K562 (cell line): ENCODE measurements around the gene E2F2. TPM values are rescaled to one million over a fixed set of nuclear protein-coding genes. Genes with fewer than 3 reads are reported as not detected.
A peak's percentile ranks its signal among the peaks of the same experiment; 100 is the strongest.

Experiments
- AFF1 ChIP-seq, 2 experiments: fragments of 450-650 bp; IDR thresholded peaks; 2 replicates each; pipeline ENCODE4 v1.6.1; 2018; ENCODE audit warnings: mild to moderate bottlenecking in 2 of 2, low read depth in 1 of 2; ENCODE audit not compliant: partially characterized antibody in 2 of 2
- ARID2 ChIP-seq: fragments of 450-650 bp; IDR thresholded peaks from 2 replicates; pipeline ENCODE4 v1.6.1; 2017; ENCODE audit warnings: antibody characterized with exemption, mild to moderate bottlenecking
- CEBPB ChIP-seq: fragments of 450-650 bp; IDR thresholded peaks from 2 replicates; pipeline ENCODE4 v1.6.1; 2016; ENCODE audit warnings: missing genetic modification characterization, missing compliant biosample characterization
- CREB5 ChIP-seq: fragments of 250-450 bp; sonication (Bioruptor Pico); IDR thresholded peaks from 2 replicates; pipeline ENCODE4 v1.5.0; 2020; ENCODE audit warnings: mild to moderate bottlenecking
- EP300 ChIP-seq: IDR thresholded peaks from 2 replicates; pipeline ENCODE4 v1.6.1; 2012; ENCODE audit warnings: low read length, improper control_type of control experiment
- ETS1 ChIP-seq: conservative IDR thresholded peaks from 2 replicates; pipeline ENCODE4 v1.6.1; 2011; ENCODE audit warnings: low read depth, mild to moderate bottlenecking, low read length; ENCODE audit not compliant: control insufficient read depth
- FIP1L1 ChIP-seq: fragments of 200-400 bp; formaldehyde crosslinking; IDR thresholded peaks from 2 replicates; pipeline ENCODE4 v1.6.1; 2018; ENCODE audit warnings: mild to moderate bottlenecking, low read depth, low read length; ENCODE audit not compliant: poor library complexity, severe bottlenecking
- JUN ChIP-seq, 2 experiments: sonication (generic) in 1 of 2; formaldehyde crosslinking in 1 of 2; IDR thresholded peaks; 2 replicates each; pipeline versions ENCODE4 v1.6.1 to v1.8.0; 2012 to 2022; ENCODE audit warnings: borderline replicate concordance in 2 of 2, mild to moderate bottlenecking in 2 of 2, improper control_type of control experiment in 1 of 2, low read depth in 1 of 2, low read length in 1 of 2, missing genetic modification reagents in 1 of 2
- KLF13 ChIP-seq: fragments of 450-650 bp; IDR thresholded peaks from 2 replicates; pipeline ENCODE4 v1.6.1; 2016; ENCODE audit warnings: missing genetic modification characterization, low read depth, mild to moderate bottlenecking, missing compliant biosample characterization, moderate library complexity, borderline replicate concordance
- KLF16 ChIP-seq: IDR thresholded peaks from 2 replicates; pipeline ENCODE4 v1.6.1; 2016; ENCODE audit warnings: antibody characterized with exemption
- MECOM ChIP-seq: fragments of 250-450 bp; sonication (Bioruptor Pico); IDR thresholded peaks from 2 replicates; pipeline ENCODE4 v1.8.0; 2022; ENCODE audit warnings: inconsistent platforms
- PHF8 ChIP-seq: fragments of 200-600 bp; sonication (generic); IDR thresholded peaks from 2 replicates; pipeline ENCODE4 v1.6.1; 2012; ENCODE audit warnings: mixed run types, mild to moderate bottlenecking, inconsistent platforms, low read length, moderate library complexity, borderline replicate concordance
- SRF ChIP-seq, 2 experiments: fragments of 250-450, 450-650 bp in 1 of 2; sonication (Bioruptor Pico) in 1 of 2; sonication (generic) in 1 of 2; formaldehyde crosslinking; IDR thresholded peaks; 2 replicates each; pipeline versions ENCODE4 v1.5.0 to v1.5.1; 2020 to 2022; ENCODE audit warnings: mild to moderate bottlenecking in 1 of 2, missing genetic modification reagents in 1 of 2
- TOE1 ChIP-seq, 2 experiments: fragments of 450-650 bp in 1 of 2; sonication (generic) in 1 of 2; formaldehyde crosslinking in 1 of 2; IDR thresholded peaks; 2 replicates each; pipeline versions ENCODE4 v1.7.1 to v1.8.0; 2016 to 2022; ENCODE audit warnings: borderline replicate concordance in 2 of 2, mild to moderate bottlenecking in 2 of 2, antibody characterized with exemption in 1 of 2, inconsistent platforms in 1 of 2, low read depth in 1 of 2, missing genetic modification reagents in 1 of 2, moderate library complexity in 1 of 2
- ZEB2 ChIP-seq: fragments of 450-650 bp; IDR thresholded peaks from 2 replicates; pipeline ENCODE4 v1.6.1; 2016
- ZNF143 ChIP-seq: sonication (generic); formaldehyde crosslinking; IDR thresholded peaks from 2 replicates; pipeline ENCODE4 v1.9.0; 2022; ENCODE audit warnings: mild to moderate bottlenecking, missing genetic modification reagents
- ZNF23 ChIP-seq: fragments of 250-450 bp; sonication (Bioruptor Pico); IDR thresholded peaks from 2 replicates; pipeline ENCODE4 v1.4.0; 2020; ENCODE audit warnings: mild to moderate bottlenecking
- ZNF431 ChIP-seq: sonication (generic); formaldehyde crosslinking; IDR thresholded peaks from 2 replicates; pipeline ENCODE4 v1.8.0; 2022; ENCODE audit warnings: mild to moderate bottlenecking, missing genetic modification reagents
- polyA plus RNA-seq, 8 experiments: library from polyadenylated mRNA; depleted of rRNA in 4 of 8; stranded (reverse) in 5 of 8; unstranded in 3 of 8; fragments of >200 nt; fragmentation: Nextera tagmentation in 2 of 8; fragmentation: Illumina TruSeq in 1 of 8; extraction: Ambion mirVana in 2 of 8; extraction: Trizol in 1 of 8; gene quantifications; 2 replicates each; pipeline versions ENCODE4 v1.2.1 to v1.2.3, GENCODE V29; 2011 to 2014; ENCODE audit warnings: inconsistent platforms in 1 of 8, missing spikeins in 1 of 8
- total RNA-seq, 7 experiments: library from RNA; depleted of rRNA in 6 of 7; stranded (reverse); fragments of >200 nt in 6 of 7; fragmentation: Illumina TruSeq in 2 of 7; extraction: Trizol in 2 of 7; gene quantifications; 2 replicates each; pipeline versions ENCODE4 v1.2.1 to v1.2.3, GENCODE V29; 2011 to 2021; ENCODE audit warnings: low replicate concordance in 1 of 7
- TF ChIP-seq, protein P1 (sequence below): sonication (generic); formaldehyde crosslinking; IDR thresholded peaks from 2 replicates; pipeline ENCODE4 v1.9.0; 2022; ENCODE audit warnings: mild to moderate bottlenecking, missing genetic modification reagents

Gene E2F2
- total and polyA plus RNA-seq, 9 of the 15 experiments (the other 6 are each of a cell fraction or from before 2014, with no cell fraction given), result 3.1 to 25.3 (median 11.4) TPM

DNA sequence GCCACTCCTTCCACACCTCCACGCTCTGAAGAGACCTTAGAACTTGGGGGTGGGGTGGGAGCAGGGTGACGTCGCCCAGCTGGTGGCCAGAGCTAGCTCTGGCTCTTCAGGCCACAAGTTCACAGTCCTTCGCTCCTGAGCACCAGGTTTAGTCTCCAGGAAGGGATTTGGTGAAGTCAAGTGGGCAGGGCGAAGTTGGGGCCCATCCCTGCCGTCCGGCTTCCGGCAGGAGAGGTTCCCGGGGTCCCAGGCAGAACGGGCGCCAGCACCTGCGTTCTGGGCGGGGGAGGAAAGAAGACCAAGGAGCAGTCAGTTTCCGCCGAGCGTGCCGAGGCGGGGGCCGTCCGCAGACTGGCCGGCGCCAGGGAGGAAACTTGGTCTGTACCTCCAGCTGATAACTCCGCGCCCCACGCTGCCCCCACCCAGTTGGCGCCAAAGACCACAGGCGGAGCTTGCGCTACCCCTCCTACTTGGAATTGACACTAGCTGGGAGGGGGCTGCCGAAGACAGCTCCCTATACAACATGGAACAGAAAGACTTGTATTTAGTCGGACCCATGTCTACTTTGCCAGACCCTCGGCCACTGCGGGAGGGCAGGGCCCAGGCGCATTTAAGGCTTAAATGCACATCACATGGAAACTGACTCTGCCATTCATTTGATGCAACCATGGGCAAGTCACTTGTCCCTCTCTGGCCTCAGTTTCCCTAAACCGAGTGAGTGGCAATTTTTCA lies 27.3 kb upstream of the E2F2 start (continued):
- TF ChIP-seq ZEB2 (peak; percentile 96), ZNF23 (CRISPR knock-in tag) (no peak), SRF (CRISPR knock-in tag; IDR thresholded peaks at IDR 0.05) (peak in 1 of 2 experiments; percentile 85; a peak in 2 of 4 replicates), ZNF431 (CRISPR knock-in tag) (peak; percentile 52; the same call in 1 of the 2 replicates), TOE1 (IDR thresholded peaks at IDR 0.05; ENCODE audit: borderline replicate concordance) (peak; percentile 69), TOE1 (CRISPR knock-in tag; IDR thresholded peaks at IDR 0.05; ENCODE audit: borderline replicate concordance, low read depth) (no peak), ETS1 (peak; percentile 78; the same call in 1 of the 2 replicates), CEBPB (tag) (no peak), AFF1 (IDR thresholded peaks at IDR 0.05; ENCODE audit: low read depth in 1 of 2, partially characterized antibody in 2 of 2) (peak in 1 of 2 experiments; percentile 13), MECOM (CRISPR knock-in tag) (peak; percentile 53; the same call in 1 of the 2 replicates), ARID2 (no peak), KLF13 (tag) (peak; percentile 10; the same call in 1 of the 2 replicates), PHF8 (peak; percentile 43; the same call in 1 of the 2 replicates), EP300 (peak; percentile 95), CREB5 (CRISPR knock-in tag) (no peak), JUN (IDR thresholded peaks at IDR 0.05; ENCODE audit: borderline replicate concordance, low read depth, low read length) (0 out of 2 replicates have a peak, but pooled peaks have one; percentile 7), JUN (CRISPR knock-in tag; IDR thresholded peaks at IDR 0.05; ENCODE audit: borderline replicate concordance) (no peak), FIP1L1 (no peak), KLF16 (peak; percentile 85), ZNF143 (CRISPR knock-in tag) (no peak)
- TF ChIP-seq, protein P1, sequence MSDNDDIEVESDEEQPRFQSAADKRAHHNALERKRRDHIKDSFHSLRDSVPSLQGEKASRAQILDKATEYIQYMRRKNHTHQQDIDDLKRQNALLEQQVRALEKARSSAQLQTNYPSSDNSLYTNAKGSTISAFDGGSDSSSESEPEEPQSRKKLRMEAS (CRISPR knock-in tag), result peak; percentile 36; the same call in 1 of the 2 replicates
